Ramos (cell line): Measurements from ENCODE around the gene FXYD4.
"Not testable (repeated sequence)": the region's sequence is repeated elsewhere in the genome, so short reads cannot be mapped to it uniquely, and the experiment has no call there.

Experiments
- in situ Hi-C: fragments of 300-500 bp; cut with MboI; formaldehyde crosslinking; loops from one replicate; pipeline ENCODE4 v1.14.3; 2022; ENCODE audit warnings: low sequenced_read_pairs; ENCODE audit not compliant: unreplicated experiment

The FXYD4 gene

DNA sequence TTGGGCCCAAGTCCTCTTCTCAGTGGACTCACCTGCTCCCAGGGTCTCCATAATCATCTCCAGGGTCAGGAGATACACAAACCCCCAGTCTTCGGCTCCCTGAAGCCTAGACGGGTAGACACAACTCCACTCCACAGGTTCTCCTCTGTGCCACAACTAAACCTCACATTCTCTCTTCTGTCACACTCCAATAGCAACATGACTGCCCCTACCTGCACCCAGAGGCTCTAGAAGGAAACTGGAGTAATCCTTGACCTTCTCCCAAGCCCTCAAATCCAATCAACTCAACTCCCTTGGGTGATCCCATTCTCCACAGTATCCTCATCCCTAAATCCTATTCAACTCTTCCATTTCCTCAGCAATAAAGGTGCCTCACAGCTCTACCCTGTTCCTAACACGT, 21.3 kb downstream of the FXYD4 start:
- in situ Hi-C loops: no loop called here

GRCh38 chr10:43393186-43393585, 21.8 kb downstream of the FXYD4 start:
- in situ Hi-C loops: not testable (repeated sequence)

DNA sequence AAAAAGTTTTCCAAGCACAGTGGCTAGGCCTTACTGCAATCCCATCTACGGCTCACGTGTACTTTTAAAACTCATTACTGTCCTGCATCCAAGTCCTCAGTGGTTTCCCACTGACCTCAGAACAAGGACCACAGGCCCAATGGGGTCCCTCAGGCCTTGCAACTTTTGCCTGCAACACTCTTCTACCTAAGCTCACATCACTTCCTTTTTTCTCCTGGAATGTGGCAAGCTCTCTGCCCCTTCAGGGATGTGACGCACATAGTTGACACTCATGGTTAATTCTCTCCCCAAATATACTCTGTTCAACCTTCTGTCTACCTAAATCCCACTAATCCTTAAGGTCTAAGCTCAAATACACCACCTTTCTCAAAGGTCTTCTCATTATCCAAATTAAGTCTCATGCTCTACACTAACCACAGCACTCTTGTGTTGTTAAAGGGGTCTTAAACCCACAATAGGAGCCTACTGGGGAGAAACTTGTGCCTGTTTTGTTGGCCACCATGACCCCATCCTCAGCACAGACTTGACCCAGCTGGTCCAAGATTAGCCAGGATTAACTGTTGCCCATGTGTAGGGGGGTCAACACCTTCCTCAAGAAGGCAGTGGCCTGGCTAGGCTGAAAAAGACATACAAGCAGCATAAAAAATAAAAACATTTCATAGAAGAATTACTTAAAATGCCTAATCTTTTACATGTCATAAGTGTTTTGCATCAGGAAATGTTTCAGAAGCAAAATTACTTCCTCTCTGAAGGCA, 22.3 kb downstream of the FXYD4 start:
- in situ Hi-C loops: no loop called here

GRCh38 chr10:43394868-43395267, 23.4 kb downstream of the FXYD4 start:
- in situ Hi-C loops: no loop called here

GRCh38 chr10:43395571-43396060, 24.2 kb downstream of the FXYD4 start:
- in situ Hi-C loops: no loop called here

- in situ Hi-C loops: no loop called here
These were observed 24.9 kb downstream of the FXYD4 start for GRCh38 chr10:43396061-43396927.

DNA sequence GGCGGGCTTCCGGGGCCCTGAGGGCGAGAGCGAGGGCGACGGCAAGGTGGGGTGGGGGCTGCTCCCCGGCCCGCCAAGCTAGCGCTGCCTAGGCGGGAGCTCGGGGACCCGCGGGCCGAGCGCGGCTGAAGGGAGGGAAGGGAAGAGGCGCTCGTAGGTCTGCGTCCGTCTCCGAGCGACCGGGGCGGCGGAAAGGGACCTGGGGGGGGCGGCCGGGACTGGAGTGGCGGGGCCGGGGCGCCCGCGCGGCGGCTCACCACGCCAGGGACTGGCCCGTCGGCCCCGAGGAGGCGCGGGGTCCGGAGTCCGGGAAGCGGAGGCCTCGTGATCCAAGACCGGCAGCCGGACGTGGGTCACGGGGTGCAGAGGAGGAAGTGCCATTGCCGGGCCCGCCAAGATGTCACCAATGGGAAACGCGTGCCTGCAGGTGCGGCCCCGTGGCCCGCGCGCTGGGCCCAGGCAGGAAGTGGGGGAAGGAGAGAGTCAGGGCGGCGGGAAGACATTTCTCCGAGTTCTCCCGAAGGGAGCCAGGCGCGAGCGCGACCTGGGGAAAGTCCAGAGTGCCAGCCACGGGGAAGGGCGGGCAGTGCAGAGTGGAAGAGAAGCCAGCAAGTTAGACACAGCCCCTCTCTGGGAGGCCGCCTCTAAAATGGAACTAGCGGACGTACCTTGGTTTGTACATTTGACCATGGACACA, 25.6 kb downstream of the FXYD4 start:
- in situ Hi-C loops: no loop called here

DNA sequence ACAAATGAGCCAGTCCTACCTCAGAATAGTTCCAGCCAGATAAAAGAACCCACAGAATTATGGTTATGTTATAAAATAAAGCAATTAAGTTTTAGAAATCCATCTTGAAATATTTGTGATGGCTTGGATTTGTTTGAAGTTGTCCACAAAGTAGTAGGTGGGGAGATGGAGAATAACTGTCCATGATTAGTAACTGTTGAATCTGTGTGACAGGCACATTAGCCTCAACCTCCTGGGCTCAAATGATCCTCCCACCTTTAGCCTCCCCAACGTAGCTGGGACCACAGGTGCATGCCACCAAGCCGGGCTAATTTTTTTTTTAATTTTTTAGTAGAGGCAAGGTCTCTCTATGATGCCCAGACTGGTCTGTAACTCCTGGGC, 27.5 kb downstream of the FXYD4 start:
- in situ Hi-C loops: no loop called here

DNA sequence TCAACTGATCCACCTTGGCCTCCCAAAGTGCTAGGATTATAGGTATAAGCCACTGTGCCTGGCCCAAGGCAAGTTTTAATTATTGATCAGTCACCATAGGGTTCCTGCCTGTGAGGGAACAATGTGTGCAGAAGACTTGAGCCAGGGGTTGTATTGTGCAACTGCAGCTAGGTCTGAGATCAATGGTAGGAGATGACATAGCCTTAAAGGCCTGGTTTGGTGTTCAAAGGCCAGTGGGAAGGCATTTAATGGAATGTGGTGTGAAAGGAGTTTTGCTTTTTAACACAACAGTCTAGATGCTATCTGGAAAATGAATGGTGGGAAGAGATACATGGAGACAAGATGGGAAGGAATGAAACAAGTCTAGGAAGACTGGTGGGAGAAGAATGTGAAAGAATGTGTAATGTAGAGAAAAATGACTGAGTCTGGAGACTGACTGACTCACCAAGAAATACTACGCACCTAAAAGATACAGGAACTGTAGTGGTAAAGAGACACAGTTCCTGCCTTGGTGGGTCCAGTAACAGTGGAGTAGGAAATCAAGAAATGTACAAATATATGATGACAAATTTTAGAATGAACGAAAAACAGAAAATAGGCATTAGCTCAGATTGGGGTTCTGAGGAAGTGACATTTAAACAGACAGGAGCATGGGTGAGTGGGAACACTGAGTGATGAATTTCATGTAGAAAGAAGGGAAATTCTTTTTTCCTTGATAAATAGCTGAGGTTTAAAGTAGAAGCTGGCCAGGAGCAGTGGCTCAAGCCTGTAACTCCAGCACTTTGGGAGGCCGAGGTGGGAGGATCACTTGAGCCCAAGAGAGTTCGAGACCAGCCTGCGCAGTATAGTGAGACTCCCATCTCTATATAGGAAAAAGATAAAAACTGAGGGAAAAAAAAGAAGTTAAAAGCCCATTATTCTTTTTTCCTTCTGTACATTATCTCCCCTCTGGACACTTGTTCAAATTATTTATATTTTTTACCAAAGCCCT, 28.2 kb downstream of the FXYD4 start:
- in situ Hi-C loops: loop anchor here (25.0 kb wide), 1 partner anchor 1963 kb away; the partner anchor contains the start of gene ALOX5

- in situ Hi-C loops: loop anchor here (25.0 kb wide), 1 partner anchor 1961 kb away; the partner anchor contains the start of gene ALOX5
These were observed 30.2 kb downstream of the FXYD4 start for GRCh38 chr10:43401627-43402026.

- in situ Hi-C loops: loop anchor here (25.0 kb wide), 1 partner anchor 1960 kb away; the partner anchor contains the start of gene ALOX5
These were observed 30.7 kb downstream of the FXYD4 start for GRCh38 chr10:43402176-43402575.

DNA sequence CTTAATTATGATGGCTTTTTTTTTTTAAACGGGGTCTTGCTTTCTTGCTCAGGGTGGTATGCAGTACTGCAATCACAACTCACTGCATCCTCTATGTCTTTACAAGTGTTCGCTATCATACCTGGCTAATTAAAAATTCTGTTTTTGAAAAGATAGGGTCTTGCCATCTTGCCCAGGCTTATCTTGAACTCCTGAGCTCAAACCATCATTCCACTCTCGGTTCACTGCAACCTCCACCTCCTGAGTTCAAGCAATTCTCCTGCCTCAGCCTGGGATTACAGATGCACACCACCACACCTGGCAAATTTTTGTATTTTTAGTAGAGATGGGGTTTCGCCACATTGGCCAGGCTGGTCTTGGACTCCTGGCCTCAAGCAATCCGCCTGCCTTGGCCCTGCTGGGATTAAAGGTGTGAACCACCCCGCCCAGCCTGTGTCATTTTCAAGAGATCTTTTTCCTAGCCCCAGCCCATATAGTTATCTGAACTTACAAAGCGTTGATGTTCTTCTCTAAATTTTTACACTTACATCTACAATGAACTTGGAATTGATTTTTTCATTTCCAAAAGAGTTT, 31.5 kb downstream of the FXYD4 start:
- in situ Hi-C loops: loop anchor here (25.0 kb wide), 1 partner anchor 1959 kb away; the partner anchor contains the start of gene ALOX5

GRCh38 chr10:43403911-43404703, 32.7 kb downstream of the FXYD4 start:
- in situ Hi-C loops: loop anchor here (25.0 kb wide), 1 partner anchor 1958 kb away; the partner anchor contains the start of gene ALOX5

DNA sequence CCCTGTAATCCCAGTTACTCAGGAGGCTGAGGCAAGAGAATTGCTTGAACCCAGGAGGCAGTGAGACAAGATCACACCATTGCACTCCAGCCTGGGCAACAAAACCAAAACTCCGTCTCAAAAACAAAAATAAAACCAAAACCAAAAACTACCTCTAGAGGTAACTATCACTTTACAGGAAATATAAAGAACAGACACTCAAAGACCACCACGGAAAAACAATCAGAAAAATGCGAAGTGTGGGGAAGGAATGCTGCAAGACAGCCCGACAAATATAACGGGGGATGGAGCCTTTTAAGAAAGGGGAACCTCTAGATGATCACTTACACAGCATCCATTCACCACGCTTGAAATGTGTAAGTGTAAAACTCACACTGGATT, 33.3 kb downstream of the FXYD4 start:
- in situ Hi-C loops: loop anchor here (25.0 kb wide), 1 partner anchor 1958 kb away; the partner anchor contains the start of gene ALOX5

DNA sequence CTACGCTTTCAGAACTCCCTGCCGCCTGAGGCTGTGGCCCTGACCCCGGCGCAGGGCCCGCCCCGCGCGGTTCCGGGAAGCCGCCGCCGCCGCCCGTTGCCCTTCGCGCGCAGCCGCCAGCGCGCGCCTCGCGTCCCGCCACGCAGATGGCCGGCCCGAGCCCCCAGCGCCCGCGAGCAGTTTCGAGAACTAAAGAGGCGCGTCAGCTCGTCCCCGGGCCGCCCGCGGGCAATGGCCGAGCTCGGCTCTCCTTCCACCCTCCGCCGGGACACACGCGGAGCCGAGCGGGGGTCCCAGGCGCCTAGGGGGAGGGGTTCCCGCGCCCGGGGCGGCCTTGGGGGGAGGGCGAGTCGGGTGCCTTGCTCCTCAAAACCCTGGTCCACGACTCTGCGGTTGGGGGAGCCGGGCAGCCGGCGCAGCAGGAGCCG, 35.7 kb downstream of the FXYD4 start:
- in situ Hi-C loops: loop anchor here (25.0 kb wide), 1 partner anchor 1955 kb away; the partner anchor contains the start of gene ALOX5

- in situ Hi-C loops: loop anchor here (25.0 kb wide), 1 partner anchor 1955 kb away; the partner anchor contains the start of gene ALOX5
These were observed 36.3 kb downstream of the FXYD4 start for GRCh38 chr10:43407576-43408330.

GRCh38 chr10:43408331-43408709, 36.9 kb downstream of the FXYD4 start:
- in situ Hi-C loops: loop anchor here (25.0 kb wide), 1 partner anchor 1954 kb away; the partner anchor contains the start of gene ALOX5
